H1 (cell line): Measurements from ENCODE around the gene ARHGEF40. TPM values are rescaled to one million over a fixed set of nuclear protein-coding genes. Genes with fewer than 3 reads are reported as not detected.
A peak's percentile ranks its signal among the peaks of the same experiment; 100 is the strongest.

Experiments used
- ASH2L ChIP-seq: fragments of 200-600, 300-600 bp; sonication (generic); IDR thresholded peaks from one replicate; pipeline ENCODE4 v1.7.1; 2017; ENCODE audit warnings: low read length
- CHD2 ChIP-seq: IDR thresholded peaks from 2 replicates; pipeline ENCODE4 v1.6.1; 2012; ENCODE audit warnings: low read length, improper control_type of control experiment
- HDAC6 ChIP-seq: IDR thresholded peaks from one replicate; pipeline ENCODE4 v1.7.1; 2012; ENCODE audit warnings: low read depth, mild to moderate bottlenecking, inconsistent platforms, low read length, moderate library complexity
- JUN ChIP-seq: IDR thresholded peaks from 2 replicates; pipeline ENCODE4 v1.6.1; 2011; ENCODE audit warnings: low read depth, mild to moderate bottlenecking, improper control_type of control experiment, low read length
- KDM1A ChIP-seq: fragments of 200-600, 300-600 bp; sonication (generic); IDR thresholded peaks from 2 replicates; pipeline ENCODE4 v1.7.1; 2016; ENCODE audit warnings: mild to moderate bottlenecking, low read length, borderline replicate concordance
- SIRT6 ChIP-seq: IDR thresholded peaks from one replicate; pipeline ENCODE4 v1.7.1; 2012; ENCODE audit warnings: low read length, inconsistent platforms
- SP4 ChIP-seq: IDR thresholded peaks from 2 replicates; pipeline ENCODE4 v1.6.1; 2012; ENCODE audit warnings: low read length, inconsistent platforms
- polyA plus RNA-seq, 7 experiments: library from polyadenylated mRNA; depleted of rRNA in 3 of 7; stranded (reverse) in 5 of 7; unstranded in 2 of 7; fragments of >200 nt in 5 of 7; fragments of 200-250 nt in 2 of 7; gene quantifications; 1 replicate in 5 of 7; 2 replicates in 1 of 7; 4 replicates in 1 of 7; pipeline versions ENCODE4 v1.2.1 to v1.2.3, GENCODE V29; 2011 to 2013; ENCODE audit warnings: missing spikeins in 2 of 7, mixed read lengths in 2 of 7
- total RNA-seq: library from RNA; stranded (reverse); fragmentation: NEBNext Ultra II Directional; extraction: Animal tissue kit (Norgen Biotek cat#: 25700); gene quantifications from 2 replicates; pipeline ENCODE4 v1.2.1, GENCODE V29; 2021

Gene ARHGEF40
- total and polyA plus RNA-seq, 2 of the 8 experiments (the other 6 are each of a cell fraction or from before 2014, with no cell fraction given), result 53.1 to 101 TPM

DNA sequence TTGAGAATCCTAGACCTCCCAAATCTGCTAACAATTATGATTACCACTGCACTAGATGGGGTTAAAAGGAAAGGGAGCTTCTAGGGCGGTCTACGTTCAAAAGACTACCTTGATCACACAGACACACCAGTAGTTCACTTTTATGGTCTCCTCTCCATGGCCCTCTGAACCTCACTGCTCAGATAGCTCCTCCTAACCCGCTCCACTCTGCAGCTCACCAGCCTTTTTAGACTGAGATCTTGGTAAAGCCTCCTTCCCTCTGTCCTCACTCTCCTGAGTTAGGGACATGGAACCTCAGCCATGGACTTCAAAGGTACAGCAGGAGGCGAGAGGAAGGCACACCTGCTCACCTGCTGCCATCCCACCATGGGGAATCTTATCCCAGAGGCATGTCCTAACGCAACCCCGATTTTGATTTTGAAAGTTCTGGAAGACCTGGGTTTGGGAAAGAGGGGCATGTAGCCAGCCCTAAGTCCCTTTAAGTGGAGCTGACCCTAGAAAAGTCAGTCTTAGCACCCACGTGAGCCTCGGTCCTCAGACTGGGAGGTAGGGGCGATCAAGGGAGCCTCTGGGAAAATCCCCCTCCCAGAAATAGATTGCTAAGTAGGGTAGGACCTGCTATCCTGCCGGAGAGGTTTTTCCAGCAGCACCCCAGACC lies 27.0 kb downstream of the ARHGEF40 start (continued):
- TF ChIP-seq KDM1A (no peak), HDAC6 (no peak), CHD2 (no peak), JUN (no peak), ASH2L (peak; percentile 32), SIRT6 (no peak), SP4 (no peak)
